CD4-positive, alpha-beta T cell treated with Interleukin-21 for 1 hour (primary cell): ENCODE measurements around the gene KDM4D.
"Not testable (repeated sequence)": the region's sequence is repeated elsewhere in the genome, so short reads cannot be mapped to it uniquely, and the experiment has no call there.

Experiments
- DNase-seq: peaks from one replicate; pipeline ENCODE4 v3.0.0-alpha.2; 2020

KDM4D gene

GRCh38 chr11:94973099-94973968 is at the start of gene KDM4D, which contains the start of gene CWC15:
Gene KDM4D (plus strand): TSS chr11:94973709. CDS start chr11:94997373, 23,664 bp downstream.
Gene CWC15 (minus strand): TSS chr11:94973556. CDS start chr11:94972185, 1,371 bp downstream.
- peak; percentile 95 for DNase-seq

GRCh38 chr11:94924171-94924572 is 49.3 kb upstream of the KDM4D start:
- no peak for DNase-seq

GRCh38 chr11:94924612-94925011 is 48.9 kb upstream of the KDM4D start:
- peak; percentile 33 for DNase-seq

GRCh38 chr11:94925422-94926270 is 47.9 kb upstream of the KDM4D start:
- peak; percentile 15 for DNase-seq

- DNase-seq, result no peak
Observed at GRCh38 chr11:94926271-94926625, 47.3 kb upstream of the KDM4D start.

- DNase-seq, result no peak
Observed at GRCh38 chr11:94926698-94927237, 46.7 kb upstream of the KDM4D start.

GRCh38 chr11:94928117-94928990 is 45.2 kb upstream of the KDM4D start:
- DNase-seq, result no peak

- DNase-seq, result not testable (repeated sequence)
Observed at GRCh38 chr11:94932072-94932471, 41.4 kb upstream of the KDM4D start.

GRCh38 chr11:94932503-94932902 is 41.0 kb upstream of the KDM4D start:
- no peak for DNase-seq

GRCh38 chr11:94933223-94934130 is 40.0 kb upstream of the KDM4D start:
- DNase-seq, result no peak

GRCh38 chr11:94934362-94934761 is 39.1 kb upstream of the KDM4D start:
- no peak for DNase-seq

- DNase-seq, result peak; percentile 30
Observed at GRCh38 chr11:94934846-94935245, 38.7 kb upstream of the KDM4D start.

- DNase-seq, result no peak
Observed at GRCh38 chr11:94938095-94939055, 35.1 kb upstream of the KDM4D start.

- DNase-seq, result no peak
Observed at GRCh38 chr11:94939346-94939745, 34.2 kb upstream of the KDM4D start.

- DNase-seq, result no peak
Observed at GRCh38 chr11:94941131-94941530, 32.4 kb upstream of the KDM4D start.

GRCh38 chr11:94946812-94947211 is 26.7 kb upstream of the KDM4D start:
- DNase-seq, result no peak

- no peak for DNase-seq
Observed at GRCh38 chr11:94948070-94948617, 25.4 kb upstream of the KDM4D start.

GRCh38 chr11:94954753-94955152 is 18.8 kb upstream of the KDM4D start:
- DNase-seq, result no peak

GRCh38 chr11:94956963-94957362 is 16.5 kb upstream of the KDM4D start:
- DNase-seq, result no peak
